PC-3 (cell line): ENCODE measurements around the gene SERTAD1.

Experiments
- EZH2 ChIP-seq: fragments of 300-600 bp; sonication (generic); IDR thresholded peaks from one replicate; pipeline ENCODE4 v1.6.1; 2017; ENCODE audit warnings: antibody characterized with exemption, mild to moderate bottlenecking, low read length; ENCODE audit not compliant: unreplicated experiment
- TF ChIP-seq, protein P1 (sequence below): fragments of 300-600 bp; sonication (generic); conservative IDR thresholded peaks from 2 replicates; pipeline ENCODE4 v1.5.1; 2017; ENCODE audit warnings: antibody characterized with exemption, low read depth, mild to moderate bottlenecking, low read length

- TF ChIP-seq, protein P1, sequence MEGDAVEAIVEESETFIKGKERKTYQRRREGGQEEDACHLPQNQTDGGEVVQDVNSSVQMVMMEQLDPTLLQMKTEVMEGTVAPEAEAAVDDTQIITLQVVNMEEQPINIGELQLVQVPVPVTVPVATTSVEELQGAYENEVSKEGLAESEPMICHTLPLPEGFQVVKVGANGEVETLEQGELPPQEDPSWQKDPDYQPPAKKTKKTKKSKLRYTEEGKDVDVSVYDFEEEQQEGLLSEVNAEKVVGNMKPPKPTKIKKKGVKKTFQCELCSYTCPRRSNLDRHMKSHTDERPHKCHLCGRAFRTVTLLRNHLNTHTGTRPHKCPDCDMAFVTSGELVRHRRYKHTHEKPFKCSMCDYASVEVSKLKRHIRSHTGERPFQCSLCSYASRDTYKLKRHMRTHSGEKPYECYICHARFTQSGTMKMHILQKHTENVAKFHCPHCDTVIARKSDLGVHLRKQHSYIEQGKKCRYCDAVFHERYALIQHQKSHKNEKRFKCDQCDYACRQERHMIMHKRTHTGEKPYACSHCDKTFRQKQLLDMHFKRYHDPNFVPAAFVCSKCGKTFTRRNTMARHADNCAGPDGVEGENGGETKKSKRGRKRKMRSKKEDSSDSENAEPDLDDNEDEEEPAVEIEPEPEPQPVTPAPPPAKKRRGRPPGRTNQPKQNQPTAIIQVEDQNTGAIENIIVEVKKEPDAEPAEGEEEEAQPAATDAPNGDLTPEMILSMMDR: no peak
- no peak for TF ChIP-seq EZH2
These were observed 27.5 kb upstream of the SERTAD1 start for GRCh38 chr19:40453151-40453735.
